ENCODE results near the gene KLC4.

- TF ChIP-seq, protein P1, sequence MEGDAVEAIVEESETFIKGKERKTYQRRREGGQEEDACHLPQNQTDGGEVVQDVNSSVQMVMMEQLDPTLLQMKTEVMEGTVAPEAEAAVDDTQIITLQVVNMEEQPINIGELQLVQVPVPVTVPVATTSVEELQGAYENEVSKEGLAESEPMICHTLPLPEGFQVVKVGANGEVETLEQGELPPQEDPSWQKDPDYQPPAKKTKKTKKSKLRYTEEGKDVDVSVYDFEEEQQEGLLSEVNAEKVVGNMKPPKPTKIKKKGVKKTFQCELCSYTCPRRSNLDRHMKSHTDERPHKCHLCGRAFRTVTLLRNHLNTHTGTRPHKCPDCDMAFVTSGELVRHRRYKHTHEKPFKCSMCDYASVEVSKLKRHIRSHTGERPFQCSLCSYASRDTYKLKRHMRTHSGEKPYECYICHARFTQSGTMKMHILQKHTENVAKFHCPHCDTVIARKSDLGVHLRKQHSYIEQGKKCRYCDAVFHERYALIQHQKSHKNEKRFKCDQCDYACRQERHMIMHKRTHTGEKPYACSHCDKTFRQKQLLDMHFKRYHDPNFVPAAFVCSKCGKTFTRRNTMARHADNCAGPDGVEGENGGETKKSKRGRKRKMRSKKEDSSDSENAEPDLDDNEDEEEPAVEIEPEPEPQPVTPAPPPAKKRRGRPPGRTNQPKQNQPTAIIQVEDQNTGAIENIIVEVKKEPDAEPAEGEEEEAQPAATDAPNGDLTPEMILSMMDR (conservative IDR thresholded peaks at IDR 0.05; ENCODE audit: low read depth, low read length), result no peak
- TF ChIP-seq EZH2phosphoT487 (IDR thresholded peaks at IDR 0.05; ENCODE audit: borderline replicate concordance, low read length), result no peak
These were observed 48.2 kb upstream of the KLC4 start for GRCh38 chr6:43011207-43011606.

All from PC-3 (cell line).